Effector memory CD8-positive, alpha-beta T cell (primary cell): ENCODE data around the gene ARID4B.
A peak's percentile ranks its signal among the peaks of the same experiment; 100 is the strongest.
"Not testable (repeated sequence)": the region's sequence is repeated elsewhere in the genome, so short reads cannot be mapped to it uniquely, and the experiment has no call there.

Source experiments
- ATAC-seq: fragments of 150-1000 bp; cut with Tn5 transposase; replicated peaks from 2 replicates; pipeline ENCODE4 v1.10.0; 2021; ENCODE audit warnings: mild to moderate bottlenecking, moderate library complexity
- DNase-seq, 3 experiments: peaks; one replicate each; pipeline ENCODE4 v3.0.0; 2021
- H3K27ac Mint-ChIP-seq, 2 donors: one replicate each; pipeline ENCODE4 v1.8.0; 2022; ENCODE audit warnings: mild to moderate bottlenecking in 2 of 2, mixed read lengths in 2 of 2, moderate library complexity in 2 of 2
- H3K27me3 Mint-ChIP-seq, 2 donors: one replicate each; pipeline ENCODE4 v1.8.0; 2022; ENCODE audit warnings: mixed read lengths in 2 of 2
- H3K36me3 Mint-ChIP-seq: one replicate; pipeline ENCODE4 v1.8.0; 2022; ENCODE audit warnings: mild to moderate bottlenecking, moderate library complexity, mixed read lengths; ENCODE audit not compliant: insufficient read depth
- H3K4me1 Mint-ChIP-seq, 2 donors: one replicate each; pipeline ENCODE4 v1.8.0; 2022; ENCODE audit warnings: low read depth in 2 of 2, mixed read lengths in 2 of 2
- H3K4me3 Mint-ChIP-seq, 2 donors: one replicate each; pipeline ENCODE4 v1.8.0; 2022; ENCODE audit warnings: mild to moderate bottlenecking in 2 of 2, mixed read lengths in 2 of 2, moderate library complexity in 2 of 2
- H3K9me3 Mint-ChIP-seq, 2 donors: one replicate each; pipeline ENCODE4 v1.8.0; 2022; ENCODE audit warnings: mixed read lengths in 2 of 2
- total RNA-seq, 9 experiments: gene quantifications; one replicate each; lab custom pipeline; 2026; lab: John Stamatoyannopoulos, UW

The ARID4B gene, protein sequence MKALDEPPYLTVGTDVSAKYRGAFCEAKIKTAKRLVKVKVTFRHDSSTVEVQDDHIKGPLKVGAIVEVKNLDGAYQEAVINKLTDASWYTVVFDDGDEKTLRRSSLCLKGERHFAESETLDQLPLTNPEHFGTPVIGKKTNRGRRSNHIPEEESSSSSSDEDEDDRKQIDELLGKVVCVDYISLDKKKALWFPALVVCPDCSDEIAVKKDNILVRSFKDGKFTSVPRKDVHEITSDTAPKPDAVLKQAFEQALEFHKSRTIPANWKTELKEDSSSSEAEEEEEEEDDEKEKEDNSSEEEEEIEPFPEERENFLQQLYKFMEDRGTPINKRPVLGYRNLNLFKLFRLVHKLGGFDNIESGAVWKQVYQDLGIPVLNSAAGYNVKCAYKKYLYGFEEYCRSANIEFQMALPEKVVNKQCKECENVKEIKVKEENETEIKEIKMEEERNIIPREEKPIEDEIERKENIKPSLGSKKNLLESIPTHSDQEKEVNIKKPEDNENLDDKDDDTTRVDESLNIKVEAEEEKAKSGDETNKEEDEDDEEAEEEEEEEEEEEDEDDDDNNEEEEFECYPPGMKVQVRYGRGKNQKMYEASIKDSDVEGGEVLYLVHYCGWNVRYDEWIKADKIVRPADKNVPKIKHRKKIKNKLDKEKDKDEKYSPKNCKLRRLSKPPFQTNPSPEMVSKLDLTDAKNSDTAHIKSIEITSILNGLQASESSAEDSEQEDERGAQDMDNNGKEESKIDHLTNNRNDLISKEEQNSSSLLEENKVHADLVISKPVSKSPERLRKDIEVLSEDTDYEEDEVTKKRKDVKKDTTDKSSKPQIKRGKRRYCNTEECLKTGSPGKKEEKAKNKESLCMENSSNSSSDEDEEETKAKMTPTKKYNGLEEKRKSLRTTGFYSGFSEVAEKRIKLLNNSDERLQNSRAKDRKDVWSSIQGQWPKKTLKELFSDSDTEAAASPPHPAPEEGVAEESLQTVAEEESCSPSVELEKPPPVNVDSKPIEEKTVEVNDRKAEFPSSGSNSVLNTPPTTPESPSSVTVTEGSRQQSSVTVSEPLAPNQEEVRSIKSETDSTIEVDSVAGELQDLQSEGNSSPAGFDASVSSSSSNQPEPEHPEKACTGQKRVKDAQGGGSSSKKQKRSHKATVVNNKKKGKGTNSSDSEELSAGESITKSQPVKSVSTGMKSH (N-terminal part only)
- total RNA-seq: 183 to 380 (median 257) reads per million in 9 experiments

DNA sequence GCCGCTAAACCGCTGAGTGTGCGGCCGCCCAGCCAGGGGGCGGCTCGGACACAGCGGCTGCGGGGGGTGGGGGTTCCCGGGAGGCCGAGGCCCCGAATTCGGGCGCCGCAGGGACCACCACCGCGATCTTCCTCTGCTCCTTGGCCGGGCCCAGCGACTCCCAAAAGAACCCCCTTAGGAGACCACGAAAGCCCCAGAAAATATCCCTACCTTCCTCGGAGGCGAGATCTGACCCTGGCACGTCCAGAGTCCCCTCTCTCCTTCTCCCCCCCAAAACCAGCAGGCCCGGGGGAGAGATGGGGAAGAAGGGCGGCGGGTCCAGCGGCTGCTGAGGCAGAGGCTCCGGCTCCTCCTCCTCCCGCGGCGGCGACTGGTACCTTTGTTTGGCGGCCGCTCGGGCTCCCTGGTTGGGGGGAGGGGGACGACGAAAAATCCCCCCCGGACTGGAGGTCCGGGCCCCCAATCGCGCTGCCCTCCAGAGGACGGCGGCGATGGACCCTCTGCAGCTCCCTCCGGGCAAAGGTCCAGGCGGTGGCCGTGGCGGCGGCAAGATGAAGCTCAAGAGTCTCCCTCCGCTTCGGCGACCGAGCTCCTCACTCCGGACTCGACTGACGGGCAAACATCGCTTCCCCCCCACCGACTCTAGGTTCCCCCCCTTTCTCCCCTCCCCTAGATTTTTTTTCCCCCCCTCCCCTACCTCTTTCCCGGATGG is at the start of gene ARID4B:
TSS of gene ARID4B (minus strand) at position 621 of the 712 bp plus-strand sequence. CDS start 1,260 bp downstream, outside the sequence.
- no peak within 1 kb of the TSS for H3K4me3 Mint-ChIP-seq

DNA sequence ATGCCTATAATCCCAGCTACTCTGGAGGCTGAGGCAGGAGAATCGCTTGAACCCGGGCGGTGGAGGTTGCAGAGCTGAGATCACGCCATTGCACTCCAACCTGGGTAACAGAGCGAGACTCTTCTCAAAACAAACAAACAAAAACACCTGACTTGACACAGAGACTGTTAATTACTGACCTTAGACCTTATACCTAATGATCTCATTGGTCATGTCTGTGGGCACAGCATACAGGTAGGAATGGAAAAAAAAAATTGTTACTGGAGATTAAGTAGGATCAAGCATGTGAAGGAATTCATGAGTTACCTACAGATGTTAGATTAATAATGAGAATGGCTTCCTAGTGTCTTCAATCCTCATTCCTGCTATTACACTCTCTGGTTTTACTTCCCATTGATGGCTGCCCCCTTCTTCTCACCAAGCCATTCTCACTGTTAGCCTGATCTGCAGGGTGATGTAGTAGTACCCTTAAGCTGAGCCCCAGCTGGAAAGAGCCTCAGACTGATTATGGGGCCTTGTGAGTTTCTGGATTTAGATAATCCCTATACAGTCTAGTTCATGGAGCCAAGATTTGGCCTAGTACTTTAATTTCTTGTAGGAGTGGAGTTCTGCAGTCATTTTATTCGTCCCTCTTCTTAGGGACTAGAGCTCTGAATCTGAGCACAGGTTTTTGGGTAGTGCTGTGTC is 48.1 kb upstream of the ARID4B start:
- H3K4me3 Mint-ChIP-seq: no peak overlapping the region
- peaks cover 8 to 17% of the 10 kb centered on the region in 2 donors for H3K4me1 Mint-ChIP-seq
- H3K36me3 Mint-ChIP-seq: peaks cover 11% of the 10 kb centered on the region
- H3K27ac Mint-ChIP-seq: no peak overlapping the region
- DNase-seq (no peak), ATAC-seq (no peak)
- H3K27me3 Mint-ChIP-seq: no peaks in the 10 kb centered on the region
- H3K9me3 Mint-ChIP-seq: no peaks in the 10 kb centered on the region

More for the DNA sequence above, at the start of gene ARID4B:
- Mint-ChIP-seq H3K36me3 (peaks cover 29% of the 10 kb centered on the region), H3K9me3 (no peaks in the 10 kb centered on the region), H3K27me3 (no peaks in the 10 kb centered on the region), H3K27ac (no peak within 1 kb of the TSS), H3K4me1 (peaks cover 30 to 37% of the 10 kb centered on the region in 2 donors)
- no peak for ATAC-seq
- peak in 2 of 3 experiments; percentile 51 for DNase-seq

DNA sequence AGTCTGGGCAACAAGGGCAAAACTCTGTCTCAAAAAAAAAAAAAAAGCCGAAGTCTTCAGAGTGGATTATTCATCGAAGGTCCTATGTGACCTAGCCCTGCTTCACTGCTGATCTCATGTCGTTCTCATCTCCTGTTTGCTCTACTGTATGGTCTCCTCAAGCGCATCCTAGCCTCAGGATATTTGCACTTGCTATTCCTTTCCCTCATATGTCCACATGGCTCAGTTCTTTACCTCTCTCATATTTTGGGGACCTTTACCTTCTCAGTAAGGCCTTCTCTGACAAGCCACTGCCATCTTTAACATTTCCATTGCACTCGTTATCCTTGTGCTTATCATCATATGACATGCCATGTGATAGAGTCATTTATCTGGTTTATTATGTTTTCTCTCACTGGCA is 41.8 kb upstream of the ARID4B start:
- Mint-ChIP-seq H3K27me3 (no peaks in the 10 kb centered on the region), H3K9me3 (no peaks in the 10 kb centered on the region), H3K27ac (peak overlapping the region in 1 of 2 donors; percentile 10), H3K4me1 (peaks cover 19 to 32% of the 10 kb centered on the region in 2 donors), H3K36me3 (peaks cover 2% of the 10 kb centered on the region), H3K4me3 (no peak overlapping the region)
- ATAC-seq (no peak), DNase-seq (no peak)

DNA sequence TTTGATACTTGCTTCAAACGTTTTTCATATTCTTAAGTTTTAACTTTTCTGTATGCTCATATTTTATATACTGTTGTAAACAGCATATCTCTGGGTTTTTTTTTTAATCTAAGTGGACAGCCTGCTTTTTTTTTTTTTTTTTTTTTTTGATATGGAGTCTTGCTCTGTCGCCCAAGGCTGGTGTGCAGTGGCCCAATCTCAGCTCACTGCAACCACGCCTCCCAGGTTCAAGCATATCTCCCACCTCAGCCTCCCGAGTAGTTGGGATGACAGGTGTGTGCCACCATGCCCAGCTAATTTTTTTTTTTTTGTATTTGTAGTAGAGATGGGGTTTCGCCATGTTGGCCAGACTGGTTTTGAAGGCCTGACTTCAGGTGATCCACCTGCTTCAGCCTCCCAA is 40.4 kb upstream of the ARID4B start:
- Mint-ChIP-seq H3K9me3 (no peaks in the 10 kb centered on the region), H3K27ac (peak overlapping the region; percentile 55 to 94), H3K27me3 (no peaks in the 10 kb centered on the region), H3K36me3 (peaks cover 2% of the 10 kb centered on the region), H3K4me1 (peaks cover 17 to 32% of the 10 kb centered on the region in 2 donors), H3K4me3 (peak overlapping the region; percentile 99)
- DNase-seq (no peak), ATAC-seq (no peak)

DNA sequence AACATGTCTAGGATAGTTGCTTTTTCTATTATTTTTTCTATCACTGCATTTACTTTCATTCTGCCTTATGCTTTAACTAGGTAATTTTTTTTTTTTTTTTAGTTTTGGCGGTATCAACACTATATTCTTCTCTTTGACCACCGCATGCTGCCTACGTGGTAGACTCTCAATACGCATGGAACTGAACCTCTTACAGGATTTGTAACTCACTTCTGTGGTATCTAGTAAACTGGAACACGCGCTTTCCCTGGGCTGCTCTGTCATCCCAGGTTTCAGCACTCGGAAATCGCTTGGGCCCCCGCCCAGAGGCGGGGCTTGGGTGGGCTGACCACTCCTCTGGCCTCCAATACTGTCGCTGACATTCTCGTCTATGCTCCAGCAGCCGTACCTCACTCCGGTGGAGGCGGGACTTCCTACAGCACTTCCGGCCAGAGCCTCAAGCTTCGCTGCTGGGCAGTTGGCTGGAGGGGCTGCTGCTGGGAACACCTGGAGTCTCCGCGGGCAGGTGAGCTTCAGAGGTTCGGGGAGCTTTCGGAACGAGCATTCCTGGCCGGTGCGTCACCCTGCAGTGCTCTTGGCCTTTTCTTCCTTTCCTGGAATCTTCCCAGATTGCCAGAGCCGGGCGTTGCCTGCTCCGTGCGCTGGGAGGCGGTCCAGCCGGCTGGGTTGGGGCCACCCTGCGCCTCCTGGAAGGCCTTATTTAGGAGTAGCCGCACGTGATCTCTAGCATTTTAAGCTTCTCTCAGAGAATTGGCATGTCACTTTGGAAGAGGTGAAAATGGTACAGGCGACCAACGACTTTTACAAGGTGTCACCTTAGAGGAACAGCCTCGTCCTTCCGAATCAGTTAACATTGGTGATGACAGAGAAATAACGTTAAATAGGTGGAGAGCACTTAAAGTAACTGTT is 39.3 kb upstream of the ARID4B start, which contains the start of gene TBCE:
TSS of gene TBCE (plus strand) at position 428 of the 909 bp plus-strand sequence. CDS start 12,623 bp downstream, outside the sequence.
- no peaks in the 10 kb centered on the region for H3K9me3 Mint-ChIP-seq
- peak; percentile 72 to 74 (median 73) for DNase-seq

DNA sequence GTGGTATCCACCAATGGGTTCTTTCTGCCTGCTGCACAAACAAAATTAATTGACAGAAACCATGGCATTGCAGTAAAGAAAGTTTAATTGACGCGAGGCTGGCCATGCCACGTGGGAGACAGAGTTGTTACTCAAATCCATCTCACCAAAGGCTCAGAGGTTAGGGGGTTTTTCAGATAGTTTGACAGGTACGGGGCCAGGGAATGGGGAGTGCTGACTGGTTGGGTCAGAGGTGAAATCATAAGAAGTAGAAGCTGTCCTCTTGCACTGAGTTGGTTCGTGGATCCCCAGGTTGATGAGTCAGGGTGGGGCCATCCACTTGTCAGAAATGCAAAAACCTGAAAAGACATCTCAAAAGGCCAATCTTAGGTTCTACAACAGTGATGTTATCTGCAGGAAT is 38.3 kb upstream of the ARID4B start:
- peak overlapping the region; percentile 94 for H3K27ac Mint-ChIP-seq
- no peak for ATAC-seq

More for the DNA sequence above, 39.3 kb upstream of the ARID4B start, which contains the start of gene TBCE:
- Mint-ChIP-seq H3K27ac (peak within 1 kb of the TSS; percentile 94), H3K4me1 (peaks cover 17 to 28% of the 10 kb centered on the region in 2 donors), H3K27me3 (no peaks in the 10 kb centered on the region), H3K36me3 (peaks cover 2% of the 10 kb centered on the region), H3K4me3 (peak within 1 kb of the TSS; percentile 99)
- peak; percentile 98 for ATAC-seq

DNA sequence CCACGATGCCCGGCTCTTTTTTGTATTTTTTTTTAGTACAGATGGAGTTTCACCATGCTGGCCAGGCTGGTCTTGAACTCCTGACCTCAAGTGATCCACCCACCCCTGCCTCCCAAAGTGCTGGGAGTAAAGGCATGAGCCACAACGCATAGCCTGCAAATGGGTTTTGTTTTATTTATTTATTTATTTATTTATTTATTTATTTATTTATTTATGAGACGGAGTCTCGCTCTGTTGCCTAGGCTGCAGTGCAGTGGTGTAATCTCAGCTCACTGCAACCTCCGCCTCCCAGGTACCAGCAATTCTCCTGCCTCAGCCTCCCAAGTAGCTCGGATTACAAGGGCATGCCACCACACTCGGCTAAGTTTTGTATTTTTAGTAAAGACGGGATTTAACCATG is 36.2 kb upstream of the ARID4B start:
- not testable (repeated sequence) for DNase-seq, H3K36me3 Mint-ChIP-seq, H3K27me3 Mint-ChIP-seq, H3K9me3 Mint-ChIP-seq, H3K4me3 Mint-ChIP-seq, ATAC-seq, H3K27ac Mint-ChIP-seq
- H3K4me1 Mint-ChIP-seq: peaks cover 20 to 24% of the 10 kb centered on the region in 2 donors

More for the DNA sequence above, 38.3 kb upstream of the ARID4B start:
- Mint-ChIP-seq H3K4me3 (peak overlapping the region; percentile 99), H3K9me3 (no peaks in the 10 kb centered on the region), H3K27me3 (no peaks in the 10 kb centered on the region), H3K4me1 (peaks cover 18 to 27% of the 10 kb centered on the region in 2 donors), H3K36me3 (peaks cover 2% of the 10 kb centered on the region)
- DNase-seq: no peak

DNA sequence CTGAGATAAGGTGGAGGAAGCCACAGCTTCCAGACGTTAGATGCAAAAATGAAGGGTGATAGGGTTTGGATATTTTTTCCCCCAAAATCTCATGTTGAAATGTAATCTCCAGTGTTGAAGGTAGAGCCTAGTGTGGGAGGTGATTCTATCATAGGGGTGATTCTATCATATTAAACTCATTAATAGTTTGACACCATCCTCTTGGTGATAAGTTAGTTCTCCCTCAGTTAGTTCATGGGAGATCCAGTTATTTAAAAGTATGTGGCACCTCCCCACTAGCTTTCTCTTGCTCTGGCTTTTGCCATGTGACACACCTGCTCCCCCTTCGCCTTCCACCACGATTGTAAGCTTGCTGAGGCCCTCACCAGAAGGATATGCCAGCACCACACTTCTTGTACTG is 30.9 kb upstream of the ARID4B start:
- Mint-ChIP-seq H3K9me3 (no peaks in the 10 kb centered on the region), H3K27me3 (no peaks in the 10 kb centered on the region), H3K36me3 (no peaks in the 10 kb centered on the region), H3K4me1 (peaks cover 4 to 10% of the 10 kb centered on the region in 2 donors), H3K4me3 (no peak overlapping the region), H3K27ac (no peak overlapping the region)
- DNase-seq: no peak
- ATAC-seq: no peak

DNA sequence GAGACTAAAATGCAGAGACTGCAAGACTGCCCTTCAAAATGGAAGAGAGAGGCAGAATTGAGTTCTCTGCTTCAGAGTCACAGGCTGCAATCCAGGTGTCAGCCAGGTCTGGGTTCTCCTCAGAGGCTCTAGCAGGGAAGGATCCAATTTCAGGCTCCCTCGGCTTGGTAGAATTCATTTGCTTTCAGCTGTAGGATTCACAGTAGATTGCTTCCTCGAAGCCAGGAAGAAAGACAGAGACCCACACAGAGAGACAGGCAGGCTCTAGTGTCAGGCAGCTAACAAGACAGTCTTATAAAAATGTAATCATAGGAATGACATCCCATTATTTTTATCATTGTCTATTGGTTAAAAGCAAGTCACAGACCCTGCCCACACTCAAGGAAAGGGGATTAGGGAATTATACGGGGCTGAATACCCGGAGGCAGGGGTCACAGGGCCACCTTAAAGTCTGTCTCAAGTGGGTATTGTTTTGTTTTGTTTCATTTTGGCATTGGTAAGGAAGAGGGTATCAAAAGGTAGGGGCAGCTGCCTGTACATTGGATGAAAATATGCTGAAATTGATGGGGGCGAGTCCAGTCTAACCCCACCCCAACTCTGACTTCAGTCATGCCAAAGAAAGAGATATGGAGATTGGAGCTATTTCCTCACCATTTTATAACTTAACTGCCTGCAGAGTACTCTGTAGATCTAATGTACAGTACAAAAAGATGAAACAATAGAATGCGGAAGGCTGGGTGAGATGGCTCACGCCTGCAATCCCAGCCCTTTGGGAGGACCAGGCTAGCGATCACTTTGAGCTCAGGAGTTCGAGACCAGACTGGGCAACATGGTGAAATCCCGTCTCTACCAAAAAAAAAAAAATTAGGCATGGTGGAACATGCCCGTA is 29.8 kb upstream of the ARID4B start:
- Mint-ChIP-seq H3K9me3 (no peaks in the 10 kb centered on the region), H3K4me3 (no peak overlapping the region), H3K27ac (peak overlapping the region in 1 of 2 donors; percentile 9), H3K4me1 (peaks cover 4 to 10% of the 10 kb centered on the region in 2 donors), H3K36me3 (no peaks in the 10 kb centered on the region), H3K27me3 (no peaks in the 10 kb centered on the region)
- DNase-seq (no peak), ATAC-seq (no peak)

DNA sequence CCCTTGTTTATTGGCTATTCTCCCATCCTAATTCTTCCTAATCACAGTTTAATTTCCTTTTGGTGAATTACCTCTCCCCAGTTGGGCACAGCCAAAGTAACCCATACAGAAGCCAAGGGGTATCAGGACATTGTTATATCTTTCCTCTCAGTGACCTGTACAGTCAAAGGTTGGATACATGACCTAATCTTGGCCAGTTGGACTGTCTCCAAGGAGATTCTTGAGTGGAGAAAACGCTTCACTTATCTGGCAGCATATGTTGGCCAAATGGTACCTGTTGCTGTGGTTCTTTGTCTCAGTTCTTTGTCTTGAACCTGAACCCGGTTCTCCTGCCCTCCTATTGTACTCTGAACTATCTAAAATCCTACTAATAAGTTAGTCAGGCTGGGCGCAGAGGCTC is 23.9 kb upstream of the ARID4B start:
- H3K27ac Mint-ChIP-seq: no peak overlapping the region
- ATAC-seq (no peak), DNase-seq (no peak)
- H3K27me3 Mint-ChIP-seq: no peaks in the 10 kb centered on the region
- no peak overlapping the region for H3K4me3 Mint-ChIP-seq
- no peaks in the 10 kb centered on the region for H3K4me1 Mint-ChIP-seq
- no peaks in the 10 kb centered on the region for H3K9me3 Mint-ChIP-seq
- peaks cover 4% of the 10 kb centered on the region for H3K36me3 Mint-ChIP-seq

DNA sequence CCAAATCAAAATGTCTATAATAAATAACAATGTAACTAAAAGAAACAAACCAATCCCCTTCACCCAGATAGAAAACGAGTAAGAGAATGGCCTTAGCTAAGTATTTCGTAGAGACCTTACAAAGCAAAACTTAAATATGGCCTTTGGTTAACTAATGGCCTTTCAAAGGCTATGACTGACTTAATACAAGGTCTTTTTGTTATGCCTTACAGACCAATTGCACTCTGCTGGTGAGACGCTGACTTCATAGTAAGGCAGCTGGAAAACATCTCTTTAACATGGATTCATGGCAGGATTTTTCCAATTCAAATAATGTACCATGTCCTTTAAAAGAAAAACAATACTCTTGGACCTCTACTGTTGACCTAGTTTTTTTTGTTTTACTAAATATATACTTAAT is 23.5 kb upstream of the ARID4B start:
- ATAC-seq (no peak), DNase-seq (no peak)
- Mint-ChIP-seq H3K27ac (no peak overlapping the region), H3K36me3 (peaks cover 4% of the 10 kb centered on the region), H3K4me1 (no peaks in the 10 kb centered on the region), H3K9me3 (no peaks in the 10 kb centered on the region), H3K4me3 (no peak overlapping the region), H3K27me3 (no peaks in the 10 kb centered on the region)
